K562 (cell line): ENCODE data around the gene NUP35. TPM values are rescaled to one million over a fixed set of nuclear protein-coding genes. Genes with fewer than 3 reads are reported as not detected.

Experiments used
- BCL6 ChIP-seq: fragments of 250-450 bp; sonication (Bioruptor Pico); IDR thresholded peaks from 2 replicates; pipeline ENCODE4 v1.4.0; 2020
- BRD4 ChIP-seq: fragments of 200-600 bp; sonication (generic); IDR thresholded peaks from 2 replicates; pipeline ENCODE4 v1.6.1; 2017; ENCODE audit warnings: inconsistent platforms
- CHD2 ChIP-seq: IDR thresholded peaks from 2 replicates; pipeline ENCODE4 v1.6.1; 2011; ENCODE audit warnings: low read depth, low read length
- CREBBP ChIP-seq: IDR thresholded peaks from one replicate; pipeline ENCODE4 v1.6.1; 2012; ENCODE audit warnings: low read depth, mild to moderate bottlenecking, control low read depth, inconsistent platforms, low read length
- DDX20 ChIP-seq: fragments of 450-650 bp; IDR thresholded peaks from 2 replicates; pipeline ENCODE4 v1.6.1; 2016; ENCODE audit warnings: missing genetic modification characterization, low read depth, mild to moderate bottlenecking, missing compliant biosample characterization, moderate library complexity
- E2F3 ChIP-seq: fragments of 250-450 bp; sonication (Bioruptor Pico); IDR thresholded peaks from 2 replicates; pipeline ENCODE4 v1.4.0; 2020; ENCODE audit warnings: mild to moderate bottlenecking
- GATA2 ChIP-seq: sonication (generic); formaldehyde crosslinking; IDR thresholded peaks from 2 replicates; pipeline ENCODE4 v1.4.0; 2020; ENCODE audit warnings: mild to moderate bottlenecking, missing genetic modification reagents
- GATAD2A ChIP-seq: fragments of 450-650 bp; IDR thresholded peaks from 2 replicates; pipeline ENCODE4 v1.6.1; 2017
- MEIS2 ChIP-seq: fragments of 450-650 bp; IDR thresholded peaks from 2 replicates; pipeline ENCODE4 v1.6.1; 2014; ENCODE audit warnings: mild to moderate bottlenecking; ENCODE audit not compliant: partially characterized antibody
- MYBL2 ChIP-seq, 2 experiments: fragments of 450-650 bp in 1 of 2; sonication (generic) in 1 of 2; formaldehyde crosslinking in 1 of 2; IDR thresholded peaks; 2 replicates each; pipeline versions ENCODE4 v1.6.1 to v1.8.1; 2017 to 2022; ENCODE audit warnings: borderline replicate concordance in 1 of 2, inconsistent platforms in 1 of 2, low read depth in 1 of 2, mild to moderate bottlenecking in 1 of 2, missing genetic modification reagents in 1 of 2, moderate library complexity in 1 of 2
- NFIX ChIP-seq: fragments of 250-450 bp; sonication (Bioruptor Pico); IDR thresholded peaks from 2 replicates; pipeline ENCODE4 v1.4.0; 2020; ENCODE audit warnings: low read depth, mild to moderate bottlenecking, moderate library complexity
- PML ChIP-seq: IDR thresholded peaks from 2 replicates; pipeline ENCODE4 v1.6.1; 2012; ENCODE audit warnings: low read length, inconsistent platforms
- SIRT6 ChIP-seq: IDR thresholded peaks from one replicate; pipeline ENCODE4 v1.6.1; 2012; ENCODE audit warnings: low read depth, mild to moderate bottlenecking, control low read depth, inconsistent platforms, low read length, moderate library complexity
- STAG1 ChIP-seq: sonication (generic); formaldehyde crosslinking; IDR thresholded peaks from 2 replicates; pipeline ENCODE4 v1.5.0; 2020; ENCODE audit warnings: missing genetic modification reagents, borderline replicate concordance
- THRAP3 ChIP-seq: fragments of 450-650 bp; IDR thresholded peaks from 2 replicates; pipeline ENCODE4 v1.6.1; 2016; ENCODE audit warnings: mild to moderate bottlenecking, inconsistent platforms, borderline replicate concordance
- XRCC4 ChIP-seq: IDR thresholded peaks from one replicate; pipeline ENCODE4 v1.6.1; 2011; ENCODE audit not compliant: insufficient read depth, insufficient read length; ENCODE audit errors: extremely low read depth
- ZBTB8A ChIP-seq: fragments of 450-650 bp; IDR thresholded peaks from 2 replicates; pipeline ENCODE4 v1.6.1; 2018; ENCODE audit warnings: mild to moderate bottlenecking, moderate library complexity; ENCODE audit not compliant: partially characterized antibody
- ZNF41 ChIP-seq: fragments of 250-450 bp; sonication (Bioruptor Pico); conservative IDR thresholded peaks from 2 replicates; pipeline ENCODE4 v1.4.0; 2020; ENCODE audit warnings: mild to moderate bottlenecking
- ZNF76 ChIP-seq: fragments of 250-450 bp; sonication (Bioruptor Pico); IDR thresholded peaks from 2 replicates; pipeline ENCODE4 v1.4.0; 2020; ENCODE audit warnings: mild to moderate bottlenecking, moderate library complexity, borderline replicate concordance
- polyA plus RNA-seq, 8 experiments: library from polyadenylated mRNA; depleted of rRNA in 4 of 8; stranded (reverse) in 5 of 8; unstranded in 3 of 8; fragments of >200 nt; fragmentation: Nextera tagmentation in 2 of 8; fragmentation: Illumina TruSeq in 1 of 8; extraction: Ambion mirVana in 2 of 8; extraction: Trizol in 1 of 8; gene quantifications; 2 replicates each; pipeline versions ENCODE4 v1.2.1 to v1.2.3, GENCODE V29; 2011 to 2014; ENCODE audit warnings: inconsistent platforms in 1 of 8, missing spikeins in 1 of 8
- total RNA-seq, 7 experiments: library from RNA; depleted of rRNA in 6 of 7; stranded (reverse); fragments of >200 nt in 6 of 7; fragmentation: Illumina TruSeq in 2 of 7; extraction: Trizol in 2 of 7; gene quantifications; 2 replicates each; pipeline versions ENCODE4 v1.2.1 to v1.2.3, GENCODE V29; 2011 to 2021; ENCODE audit warnings: low replicate concordance in 1 of 7
- TF ChIP-seq, protein P1 (sequence below): fragments of 250-450 bp; sonication (Bioruptor Pico); IDR thresholded peaks from 2 replicates; pipeline ENCODE4 v1.5.1; 2021; ENCODE audit warnings: mild to moderate bottlenecking
- TF ChIP-seq, protein P2 (sequence below): fragments of 450-650 bp; formaldehyde crosslinking; IDR thresholded peaks from 2 replicates; pipeline ENCODE4 v1.4.0; 2020; ENCODE audit warnings: mild to moderate bottlenecking
- TF ChIP-seq, protein P3 (sequence below): sonication (generic); formaldehyde crosslinking; IDR thresholded peaks from 2 replicates; pipeline ENCODE4 v1.5.0; 2020; ENCODE audit warnings: missing genetic modification reagents
- TF ChIP-seq, protein P4 (sequence below): fragments of 250-450 bp; sonication (Bioruptor Pico); IDR thresholded peaks from 2 replicates; pipeline ENCODE4 v1.4.0; 2020; ENCODE audit warnings: mild to moderate bottlenecking

NUP35 gene
- total and polyA plus RNA-seq, 9 of the 15 experiments (the other 6 are each of a cell fraction or from before 2014, with no cell fraction given), result 24.5 to 78.2 (median 51.1) TPM

DNA sequence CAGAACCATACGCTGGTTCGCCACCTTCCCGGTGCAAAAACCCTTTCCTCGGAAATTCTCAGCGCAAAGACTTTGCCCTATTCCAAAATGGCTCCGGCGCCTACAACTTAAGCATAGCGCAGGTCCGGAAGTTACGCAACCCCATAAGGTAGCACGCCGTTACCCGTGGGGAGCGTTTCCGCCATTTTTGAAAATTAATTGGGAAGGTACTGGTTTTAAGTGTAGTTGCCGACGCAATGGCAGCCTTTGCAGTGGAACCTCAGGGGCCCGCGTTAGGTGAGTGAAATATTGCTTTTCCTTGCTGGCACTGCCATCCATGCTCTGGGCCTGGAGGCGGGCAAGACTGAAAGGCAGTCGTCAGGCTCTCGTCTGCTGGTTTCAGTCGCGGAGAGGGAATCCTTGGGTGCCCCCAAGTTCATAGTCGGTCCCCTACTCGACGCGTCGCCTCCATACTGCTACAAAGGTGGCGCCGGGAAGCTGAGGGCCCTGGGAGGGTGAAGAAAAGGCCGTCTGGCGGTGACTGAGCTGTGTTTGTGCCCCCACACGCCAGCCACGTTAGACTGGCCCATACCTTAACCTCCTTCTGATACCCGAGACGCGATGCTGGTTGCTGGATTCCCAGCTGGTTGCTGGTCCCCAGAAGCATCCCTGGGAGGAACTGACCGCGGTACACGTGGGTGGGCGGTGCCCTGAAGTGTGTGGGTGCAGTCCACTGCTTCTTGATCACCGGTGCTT is at the start of gene NUP35 (continued):
- TF ChIP-seq, protein P1, sequence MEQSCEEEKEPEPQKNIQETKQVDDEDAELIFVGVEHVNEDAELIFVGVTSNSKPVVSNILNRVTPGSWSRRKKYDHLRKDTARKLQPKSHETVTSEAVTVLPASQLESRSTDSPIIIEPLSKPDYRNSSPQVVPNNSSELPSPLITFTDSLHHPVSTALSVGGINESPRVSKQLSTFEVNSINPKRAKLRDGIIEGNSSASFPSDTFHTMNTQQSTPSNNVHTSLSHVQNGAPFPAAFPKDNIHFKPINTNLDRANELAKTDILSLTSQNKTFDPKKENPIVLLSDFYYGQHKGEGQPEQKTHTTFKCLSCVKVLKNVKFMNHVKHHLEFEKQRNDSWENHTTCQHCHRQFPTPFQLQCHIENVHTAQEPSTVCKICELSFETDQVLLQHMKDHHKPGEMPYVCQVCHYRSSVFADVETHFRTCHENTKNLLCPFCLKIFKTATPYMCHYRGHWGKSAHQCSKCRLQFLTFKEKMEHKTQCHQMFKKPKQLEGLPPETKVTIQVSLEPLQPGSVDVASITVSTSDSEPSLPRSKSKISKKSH (CRISPR knock-in tag), result no peak
- no peak for TF ChIP-seq CREBBP
- no peak for TF ChIP-seq BCL6
- TF ChIP-seq, protein P2, sequence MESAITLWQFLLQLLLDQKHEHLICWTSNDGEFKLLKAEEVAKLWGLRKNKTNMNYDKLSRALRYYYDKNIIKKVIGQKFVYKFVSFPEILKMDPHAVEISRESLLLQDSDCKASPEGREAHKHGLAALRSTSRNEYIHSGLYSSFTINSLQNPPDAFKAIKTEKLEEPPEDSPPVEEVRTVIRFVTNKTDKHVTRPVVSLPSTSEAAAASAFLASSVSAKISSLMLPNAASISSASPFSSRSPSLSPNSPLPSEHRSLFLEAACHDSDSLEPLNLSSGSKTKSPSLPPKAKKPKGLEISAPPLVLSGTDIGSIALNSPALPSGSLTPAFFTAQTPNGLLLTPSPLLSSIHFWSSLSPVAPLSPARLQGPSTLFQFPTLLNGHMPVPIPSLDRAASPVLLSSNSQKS, result no peak
- no peak for TF ChIP-seq STAG1 (CRISPR knock-in tag)
- TF ChIP-seq BRD4, result peak; percentile 51
- no peak for TF ChIP-seq XRCC4
- peak; percentile 96 for TF ChIP-seq MYBL2 (IDR thresholded peaks at IDR 0.05; ENCODE audit: low read depth)
- TF ChIP-seq MYBL2 (CRISPR knock-in tag; IDR thresholded peaks at IDR 0.05; ENCODE audit: borderline replicate concordance), result no peak; the same call in 1 of the 2 replicates
- TF ChIP-seq E2F3 (CRISPR knock-in tag), result no peak
- TF ChIP-seq MEIS2, result peak; percentile 50
- no peak for TF ChIP-seq DDX20 (tag)
- TF ChIP-seq SIRT6, result no peak
- TF ChIP-seq ZBTB8A, result no peak
- TF ChIP-seq CHD2, result no peak; the same call in none of the 2 replicates
- no peak for TF ChIP-seq ZNF41
- TF ChIP-seq NFIX, result no peak
- TF ChIP-seq, protein P3, sequence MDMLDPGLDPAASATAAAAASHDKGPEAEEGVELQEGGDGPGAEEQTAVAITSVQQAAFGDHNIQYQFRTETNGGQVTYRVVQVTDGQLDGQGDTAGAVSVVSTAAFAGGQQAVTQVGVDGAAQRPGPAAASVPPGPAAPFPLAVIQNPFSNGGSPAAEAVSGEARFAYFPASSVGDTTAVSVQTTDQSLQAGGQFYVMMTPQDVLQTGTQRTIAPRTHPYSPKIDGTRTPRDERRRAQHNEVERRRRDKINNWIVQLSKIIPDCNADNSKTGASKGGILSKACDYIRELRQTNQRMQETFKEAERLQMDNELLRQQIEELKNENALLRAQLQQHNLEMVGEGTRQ (CRISPR knock-in tag), result no peak
- no peak for TF ChIP-seq ZNF76
- TF ChIP-seq GATA2, result no peak
- TF ChIP-seq THRAP3, result no peak
- TF ChIP-seq, protein P4, sequence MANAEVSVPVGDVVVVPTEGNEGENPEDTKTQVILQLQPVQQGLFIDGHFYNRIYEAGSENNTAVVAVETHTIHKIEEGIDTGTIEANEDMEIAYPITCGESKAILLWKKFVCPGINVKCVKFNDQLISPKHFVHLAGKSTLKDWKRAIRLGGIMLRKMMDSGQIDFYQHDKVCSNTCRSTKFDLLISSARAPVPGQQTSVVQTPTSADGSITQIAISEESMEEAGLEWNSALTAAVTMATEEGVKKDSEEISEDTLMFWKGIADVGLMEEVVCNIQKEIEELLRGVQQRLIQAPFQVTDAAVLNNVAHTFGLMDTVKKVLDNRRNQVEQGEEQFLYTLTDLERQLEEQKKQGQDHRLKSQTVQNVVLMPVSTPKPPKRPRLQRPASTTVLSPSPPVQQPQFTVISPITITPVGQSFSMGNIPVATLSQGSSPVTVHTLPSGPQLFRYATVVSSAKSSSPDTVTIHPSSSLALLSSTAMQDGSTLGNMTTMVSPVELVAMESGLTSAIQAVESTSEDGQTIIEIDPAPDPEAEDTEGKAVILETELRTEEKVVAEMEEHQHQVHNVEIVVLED (CRISPR knock-in tag), result peak; percentile 59
- TF ChIP-seq GATAD2A, result no peak
- TF ChIP-seq PML, result peak; percentile 82
